Breast epithelium (tissue), 3 donors: ENCODE data around the gene FSTL3.
"Not testable (repeated sequence)": the region's sequence is repeated elsewhere in the genome, so short reads cannot be mapped to it uniquely, and the experiment has no call there.

Source experiments
- CTCF ChIP-seq, 3 donors: fragments of 450-650 bp; IDR thresholded peaks; one replicate each; pipeline ENCODE4 v1.5.1; 2016 to 2017; ENCODE audit warnings: antibody characterized with exemption in 3 of 3, mild to moderate bottlenecking in 3 of 3, moderate library complexity in 3 of 3
- POLR2A ChIP-seq: fragments of 450-650 bp; IDR thresholded peaks from one replicate; pipeline ENCODE4 v1.6.1; 2016; ENCODE audit warnings: antibody characterized with exemption, mild to moderate bottlenecking, moderate library complexity

GRCh38 chr19:629515-629914 is 46.7 kb upstream of the FSTL3 start:
- not testable (repeated sequence) for TF ChIP-seq POLR2A; CTCF (IDR thresholded peaks at IDR 0.05)
